ENCODE data around the gene UGT1A6.

The UGT1A6 gene

GRCh38 chr2:233772153-233772552 is 79.5 kb downstream of the UGT1A6 start:
- no peak for DNase-seq

- no peak for DNase-seq
Measured at GRCh38 chr2:233772583-233772982, 79.9 kb downstream of the UGT1A6 start.

- DNase-seq: no peak
Measured at GRCh38 chr2:233773854-233774253, 81.2 kb downstream of the UGT1A6 start.

- no peak for DNase-seq
Measured at GRCh38 chr2:233775414-233775813, 82.7 kb downstream of the UGT1A6 start.

GRCh38 chr2:233778030-233778429 is 85.3 kb downstream of the UGT1A6 start, which contains the start of gene MROH2A:
MROH2A (plus strand) TSS chr2:233778330; CDS start chr2:233779359, 1,029 bp downstream.
- DNase-seq: no peak

GRCh38 chr2:233779722-233780121 is 87.0 kb downstream of the UGT1A6 start:
- no peak for DNase-seq

- DNase-seq: no peak
Measured at GRCh38 chr2:233780771-233781170, 88.1 kb downstream of the UGT1A6 start.

GRCh38 chr2:233789554-233789953 is 96.9 kb downstream of the UGT1A6 start:
- DNase-seq: no peak

GRCh38 chr2:233791151-233791882 is 98.6 kb downstream of the UGT1A6 start:
- no peak for DNase-seq

- no peak for DNase-seq
Measured at GRCh38 chr2:233791883-233792329, 99.2 kb downstream of the UGT1A6 start.

GRCh38 chr2:233792720-233793119 is 100.0 kb downstream of the UGT1A6 start:
- no peak for DNase-seq

GRCh38 chr2:233793465-233794127 is 100.9 kb downstream of the UGT1A6 start:
- DNase-seq: no peak

- DNase-seq: no peak
Measured at GRCh38 chr2:233794128-233794658, 101.5 kb downstream of the UGT1A6 start.

GRCh38 chr2:233795735-233796171 is 103.1 kb downstream of the UGT1A6 start:
- no peak for DNase-seq

- DNase-seq: no peak
Measured at GRCh38 chr2:233796254-233796653, 103.6 kb downstream of the UGT1A6 start.

GRCh38 chr2:233798335-233799086 is 105.8 kb downstream of the UGT1A6 start:
- DNase-seq: no peak

GRCh38 chr2:233799087-233799665 is 106.5 kb downstream of the UGT1A6 start:
- no peak for DNase-seq

- DNase-seq: no peak
Measured at GRCh38 chr2:233799716-233800115, 107.0 kb downstream of the UGT1A6 start.

GRCh38 chr2:233800208-233800607 is 107.5 kb downstream of the UGT1A6 start:
- DNase-seq: no peak

GRCh38 chr2:233801357-233802131 is 108.9 kb downstream of the UGT1A6 start:
- no peak for DNase-seq

GRCh38 chr2:233802132-233802815 is 109.6 kb downstream of the UGT1A6 start:
- no peak for DNase-seq
